Fibroblast of skin of back (primary cell): ENCODE results near the gene MLXIPL. TPM values are rescaled to one million over a fixed set of nuclear protein-coding genes. Genes with fewer than 3 reads are reported as not detected.
"Not testable (repeated sequence)": the region's sequence is repeated elsewhere in the genome, so short reads cannot be mapped to it uniquely, and the experiment has no call there.

Experiments used
- DNase-seq: peaks from one replicate; pipeline ENCODE4 v3.0.0-alpha.2; 2013
- polyA plus RNA-seq, 2 experiments: library from polyadenylated mRNA; unstranded; fragments of 120-200 nt; gene quantifications; one replicate each; pipeline ENCODE4 v1.2.1, GENCODE V29; 2013; ENCODE audit not compliant: insufficient read length in 2 of 2

The MLXIPL gene
- polyA plus RNA-seq (2013, experiment 1 of 2; ENCODE audit: insufficient read length) = not detected
- polyA plus RNA-seq (2013, experiment 2 of 2; ENCODE audit: insufficient read length) = not detected

- peak; percentile 55 for DNase-seq
Observed at GRCh38 chr7:73623798-73624668, at the start of gene MLXIPL. Gene MLXIPL (minus strand): TSS chr7:73624522. CDS start chr7:73624492, 30 bp downstream.

GRCh38 chr7:73671857-73672445, 47.6 kb upstream of the MLXIPL start:
- DNase-seq = no peak

- DNase-seq = no peak
Observed at GRCh38 chr7:73671322-73671661, 47.0 kb upstream of the MLXIPL start.

- DNase-seq = no peak
Observed at GRCh38 chr7:73669858-73670385, 45.6 kb upstream of the MLXIPL start.

GRCh38 chr7:73669288-73669701, 45.0 kb upstream of the MLXIPL start:
- DNase-seq = no peak

GRCh38 chr7:73668886-73669230, 44.5 kb upstream of the MLXIPL start:
- no peak for DNase-seq

- DNase-seq = peak; percentile 9
Observed at GRCh38 chr7:73668103-73668885, 44.0 kb upstream of the MLXIPL start.

GRCh38 chr7:73667344-73668102, 43.2 kb upstream of the MLXIPL start, which contains the start of gene VPS37D:
Gene VPS37D (plus strand): TSS chr7:73667831. CDS start chr7:73667959, 128 bp downstream.
- DNase-seq = peak; percentile 81

- DNase-seq = no peak
Observed at GRCh38 chr7:73663033-73663432, 38.7 kb upstream of the MLXIPL start.

- not testable (repeated sequence) for DNase-seq
Observed at GRCh38 chr7:73660594-73660993, 36.3 kb upstream of the MLXIPL start.

- DNase-seq = no peak
Observed at GRCh38 chr7:73659983-73660382, 35.7 kb upstream of the MLXIPL start.

GRCh38 chr7:73655309-73655708, 31.0 kb upstream of the MLXIPL start:
- not testable (repeated sequence) for DNase-seq

- DNase-seq = no peak
Observed at GRCh38 chr7:73652541-73652949, 28.2 kb upstream of the MLXIPL start.

- DNase-seq = no peak
Observed at GRCh38 chr7:73650524-73650923, 26.2 kb upstream of the MLXIPL start.

GRCh38 chr7:73649576-73649975, 25.3 kb upstream of the MLXIPL start:
- DNase-seq = no peak

GRCh38 chr7:73648593-73649332, 24.4 kb upstream of the MLXIPL start:
- no peak for DNase-seq

GRCh38 chr7:73647725-73648592, 23.6 kb upstream of the MLXIPL start:
- no peak for DNase-seq

GRCh38 chr7:73646785-73647724, 22.7 kb upstream of the MLXIPL start:
- DNase-seq = no peak

GRCh38 chr7:73645643-73646174, 21.4 kb upstream of the MLXIPL start:
- DNase-seq = no peak
